NK-92 (cell line): ENCODE measurements around the gene ANO4.
"Not testable (repeated sequence)": the region's sequence is repeated elsewhere in the genome, so short reads cannot be mapped to it uniquely, and the experiment has no call there.

Source experiments
- DNase-seq: peaks from one replicate; lab custom pipeline; 2025; ENCODE audit not compliant: unreplicated experiment; lab: John Stamatoyannopoulos, UW

The ANO4 gene

DNA sequence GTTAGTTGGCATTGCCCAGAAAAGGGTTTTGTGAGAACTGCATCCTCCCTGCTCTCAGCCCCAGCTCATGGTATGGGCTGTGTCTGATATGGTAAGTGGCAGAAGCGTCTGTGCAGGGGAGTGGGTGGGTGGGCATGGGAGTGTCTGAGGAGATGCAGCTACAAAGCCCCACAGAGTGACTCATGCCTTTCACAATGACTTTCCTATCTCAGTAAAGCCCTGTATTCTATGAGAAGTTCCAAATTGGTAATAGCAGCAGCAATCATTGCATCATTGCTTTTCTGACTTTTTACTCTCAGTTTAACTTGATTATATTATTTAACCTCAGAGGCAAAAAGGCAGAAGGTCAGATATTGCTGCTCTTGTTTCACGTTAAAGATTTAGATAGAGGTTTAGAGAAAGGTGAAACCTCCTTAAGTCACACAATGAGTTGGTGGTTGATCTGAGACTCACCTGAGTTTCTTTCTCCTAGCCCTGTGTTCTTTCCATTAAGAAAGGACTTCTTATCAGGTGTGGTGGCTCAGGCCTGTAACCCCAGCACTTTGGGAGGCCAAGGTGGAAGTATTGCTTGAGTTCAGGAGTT, 243.8 kb downstream of the ANO4 start:
- no peak for DNase-seq

DNA sequence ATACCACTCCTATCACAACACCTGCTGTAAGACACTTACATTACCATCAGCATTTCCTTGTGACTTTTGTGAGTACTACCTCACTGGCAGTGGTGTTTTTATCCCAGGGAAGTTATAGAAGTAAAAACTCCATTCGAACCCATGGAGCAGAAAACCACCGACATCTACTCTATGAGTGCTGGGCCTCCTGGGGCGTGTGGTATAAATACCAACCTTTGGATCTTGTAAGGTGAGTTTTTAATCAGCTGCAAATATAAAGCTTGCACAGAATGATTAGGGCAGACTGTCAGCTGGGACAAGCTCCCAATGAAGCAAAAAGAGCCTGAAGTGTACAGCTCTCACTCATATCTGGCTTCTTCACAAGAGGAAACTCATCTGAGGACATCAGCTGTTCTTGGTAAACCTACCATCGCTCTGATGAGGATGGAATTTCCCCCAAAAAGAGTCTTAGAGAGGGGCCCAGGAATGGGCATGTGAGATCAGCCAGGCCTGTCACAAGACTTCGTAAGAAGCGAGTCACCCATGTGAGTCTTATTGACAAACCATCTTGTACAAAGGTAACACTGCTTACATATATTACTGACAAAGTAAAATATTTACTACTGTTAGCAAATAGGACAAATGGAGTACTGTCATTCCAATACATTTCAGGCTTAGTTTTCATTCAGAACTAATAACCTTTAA, 245.4 kb downstream of the ANO4 start:
- DNase-seq, result no peak

DNA sequence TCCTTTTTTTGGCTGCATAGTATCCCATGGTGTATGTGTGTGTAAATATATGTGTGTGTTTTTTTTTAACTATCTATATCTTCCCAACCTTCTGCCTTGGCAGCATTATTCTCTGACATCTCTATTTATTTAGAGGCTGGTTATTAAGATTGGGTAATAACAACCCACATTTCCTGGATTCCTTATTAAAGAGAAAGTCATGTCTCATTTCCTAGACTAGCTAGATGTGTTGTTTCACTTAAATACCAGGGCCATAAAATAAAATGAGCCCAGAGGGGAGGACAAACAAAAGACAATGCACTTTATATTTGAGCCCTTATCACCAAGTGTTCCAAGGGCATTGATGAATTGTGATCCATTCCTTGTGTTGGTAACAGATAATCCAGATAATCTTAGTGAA, 246.4 kb downstream of the ANO4 start:
- DNase-seq, result no peak

DNA sequence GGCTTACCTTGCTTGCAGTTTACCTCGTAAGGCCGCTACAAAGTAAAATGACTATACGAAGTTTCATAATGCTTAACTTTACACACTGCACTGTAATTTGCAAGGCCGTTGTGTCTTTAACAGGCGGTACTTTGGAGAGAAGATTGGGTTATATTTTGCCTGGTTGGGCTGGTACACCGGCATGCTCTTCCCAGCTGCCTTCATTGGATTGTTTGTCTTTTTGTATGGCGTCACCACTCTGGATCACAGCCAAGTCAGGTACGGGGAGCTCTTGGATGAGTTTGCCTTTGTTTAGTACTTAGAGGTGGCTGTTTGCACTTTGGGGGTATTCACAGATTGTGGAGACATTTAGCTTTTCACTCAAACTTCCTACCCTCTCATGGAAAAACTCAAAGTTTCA, 247.6 kb downstream of the ANO4 start:
- no peak for DNase-seq

DNA sequence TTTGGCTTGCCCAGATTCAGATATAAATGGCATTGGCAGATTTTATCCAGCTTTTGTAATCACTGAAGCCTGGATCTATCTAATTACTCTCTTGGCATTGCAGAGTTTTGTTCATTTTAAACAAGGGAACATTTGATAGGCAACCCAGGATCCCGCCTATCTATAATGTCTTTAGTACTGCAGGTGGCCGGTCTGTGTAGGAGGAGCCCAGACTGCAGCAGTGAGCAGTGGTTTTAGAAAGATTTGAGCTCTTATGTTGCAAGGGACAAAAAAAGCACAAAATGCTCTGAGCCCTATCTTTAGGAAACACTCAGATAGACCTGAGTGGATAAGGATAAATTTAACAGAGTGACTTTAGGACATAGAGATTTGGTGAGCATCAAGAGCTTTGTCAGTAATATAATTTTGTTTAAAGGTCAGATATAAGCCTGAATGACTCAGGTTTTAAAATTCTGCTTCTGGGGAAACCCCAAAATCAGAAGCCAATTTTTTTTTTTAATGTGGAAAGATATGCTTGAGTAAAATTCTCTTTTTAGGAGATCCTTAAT, 250.0 kb downstream of the ANO4 start:
- no peak for DNase-seq

DNA sequence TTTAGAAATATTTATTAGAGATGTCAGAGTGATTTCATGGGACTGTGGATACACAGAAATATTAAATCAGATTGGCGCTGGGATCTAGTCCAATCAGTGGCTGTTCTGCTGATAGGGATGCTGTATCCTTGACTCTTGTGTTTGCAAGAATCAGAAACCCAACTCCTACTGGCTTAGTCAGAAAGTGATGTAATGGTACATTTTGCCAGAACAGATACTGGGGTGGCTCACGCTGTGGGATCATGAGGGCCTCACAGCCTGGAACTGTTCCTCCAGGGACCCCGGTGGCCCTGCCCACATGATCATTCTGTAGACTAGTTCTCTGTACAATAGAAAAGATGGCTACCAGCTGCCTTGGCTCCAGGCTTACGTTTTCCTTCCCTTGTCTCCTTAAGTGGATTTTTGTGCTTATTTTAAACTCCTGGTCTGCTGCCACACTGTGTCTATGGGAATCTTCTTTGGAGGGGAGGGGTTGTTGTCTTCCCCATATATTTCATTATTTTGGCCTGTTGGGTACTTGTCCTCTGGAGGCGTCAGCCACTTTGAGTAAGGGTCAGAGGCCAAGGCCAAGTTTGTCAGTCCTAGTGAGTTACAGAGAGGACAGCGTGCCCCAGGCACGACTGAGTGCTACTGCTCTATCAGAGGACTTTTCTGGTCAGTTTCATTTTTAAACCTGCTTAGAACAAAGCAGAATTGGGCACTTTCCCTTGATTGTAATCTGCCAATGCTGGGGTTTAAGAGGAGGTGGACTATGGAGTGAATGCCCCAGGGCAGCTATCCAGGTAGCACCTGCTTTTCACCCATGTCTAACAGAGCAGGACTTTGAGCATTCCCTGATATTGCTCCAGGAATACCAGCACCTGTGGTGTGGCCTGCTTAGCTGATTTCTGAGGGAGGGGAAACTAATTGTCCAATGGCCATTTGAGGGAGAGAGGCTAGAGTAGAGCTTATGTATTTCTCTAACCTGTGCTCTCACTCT, 251.2 kb downstream of the ANO4 start:
- no peak for DNase-seq

DNA sequence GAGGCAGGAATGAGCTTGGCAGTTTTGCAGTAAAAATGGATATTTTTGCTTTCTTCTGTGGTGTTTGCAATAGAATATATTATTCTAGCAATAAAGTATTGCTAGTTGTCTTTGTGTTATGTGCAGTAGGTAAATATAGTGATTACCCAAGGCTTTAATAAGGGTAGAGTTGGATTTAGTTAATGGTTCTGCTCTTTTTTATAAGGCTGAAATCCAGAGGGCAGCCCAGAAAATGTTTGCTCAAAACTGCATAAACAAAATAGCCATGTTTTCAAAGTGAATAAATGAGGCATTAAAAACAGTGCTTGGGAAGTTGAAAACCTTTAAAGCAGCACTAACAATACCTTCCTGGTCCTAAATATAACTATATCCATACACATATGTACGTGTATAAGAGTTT, 253.1 kb downstream of the ANO4 start:
- DNase-seq, result no peak

DNA sequence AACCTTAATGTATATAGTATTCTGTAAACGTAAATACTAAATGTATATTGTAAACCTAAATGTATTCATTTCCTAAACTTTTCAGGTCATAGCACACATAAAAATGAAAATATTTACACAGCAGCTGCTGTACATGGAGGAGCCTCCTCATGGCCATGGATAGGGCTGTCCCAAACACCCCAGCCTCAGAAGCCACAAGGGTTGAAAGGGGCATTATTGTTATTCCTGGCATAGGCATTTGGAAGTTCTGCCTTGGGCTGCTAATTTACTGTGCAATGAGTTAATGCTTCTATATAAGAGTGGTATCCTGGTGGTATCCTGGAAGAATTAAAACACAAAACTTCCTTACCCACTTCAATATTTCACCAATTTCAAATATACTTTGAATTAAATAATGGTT, 256.1 kb downstream of the ANO4 start:
- no peak for DNase-seq

DNA sequence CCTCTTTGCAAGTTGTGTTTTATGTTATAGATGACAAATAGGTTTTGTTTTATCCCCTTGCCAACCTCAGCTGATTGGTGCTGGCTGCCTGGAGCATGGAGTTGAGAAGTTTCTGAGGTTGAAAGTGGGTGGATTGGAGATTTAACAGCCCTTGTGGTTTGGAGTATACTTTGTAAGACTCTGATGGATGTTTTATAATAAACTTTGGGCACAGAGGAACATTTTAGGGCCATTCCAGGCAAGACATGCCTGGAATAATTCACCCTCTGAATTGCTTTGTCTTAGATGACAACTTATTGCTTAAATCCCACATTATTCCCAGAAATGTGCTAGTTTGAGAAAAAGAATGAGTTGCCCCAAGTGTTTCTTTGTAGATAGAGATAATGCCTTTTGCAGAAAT, 256.6 kb downstream of the ANO4 start:
- no peak for DNase-seq

DNA sequence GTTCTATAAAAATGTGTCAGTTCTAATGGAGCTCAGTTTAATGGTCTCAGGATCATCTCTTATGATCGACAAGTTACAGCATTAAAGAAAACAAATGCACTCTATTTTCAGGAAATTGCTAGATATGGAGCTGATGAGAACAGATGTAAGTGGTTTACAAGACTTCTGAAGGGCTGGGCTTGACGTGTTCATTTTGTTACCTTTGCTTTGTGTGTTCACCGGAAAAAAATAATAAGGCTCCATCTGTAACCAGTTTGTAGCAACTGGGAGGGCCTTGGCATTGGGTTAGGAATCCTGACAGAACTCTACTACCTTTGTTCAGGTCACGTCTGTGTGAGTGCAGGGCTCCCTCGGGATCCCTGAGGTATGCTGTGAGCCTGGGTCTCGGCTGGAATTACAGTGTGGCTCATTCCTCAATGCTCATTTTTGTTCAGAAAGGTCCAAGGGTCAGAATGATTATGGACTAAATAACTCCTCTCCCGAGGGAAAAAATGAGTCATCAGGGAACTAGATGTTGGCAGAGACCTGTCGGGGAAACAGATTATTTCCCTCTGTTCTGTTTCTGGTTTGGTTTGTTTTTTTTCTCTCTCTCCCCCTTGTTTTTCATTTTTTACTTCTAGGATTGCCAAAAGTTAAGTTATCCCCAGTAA, 257.4 kb downstream of the ANO4 start:
- DNase-seq, result no peak

DNA sequence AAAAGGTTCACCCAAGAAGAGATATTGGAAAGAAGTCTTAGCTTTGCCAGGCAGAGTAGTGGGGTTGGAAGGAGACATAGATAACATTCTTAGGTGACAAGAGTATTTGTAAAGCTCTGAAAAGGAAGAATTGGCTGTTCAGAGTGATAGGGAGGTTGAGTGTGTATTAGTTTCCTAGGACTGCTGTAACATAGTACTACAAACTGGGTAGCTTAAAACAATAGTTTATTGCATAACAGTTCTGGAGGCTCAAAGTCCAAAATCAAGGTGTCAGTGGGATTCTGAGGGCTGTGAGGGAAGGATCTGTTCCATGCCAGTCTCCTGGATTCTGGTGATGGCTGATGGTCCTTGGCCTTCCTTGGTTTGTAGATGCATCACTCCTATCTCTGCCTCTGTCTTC, 258.6 kb downstream of the ANO4 start:
- DNase-seq, result no peak

DNA sequence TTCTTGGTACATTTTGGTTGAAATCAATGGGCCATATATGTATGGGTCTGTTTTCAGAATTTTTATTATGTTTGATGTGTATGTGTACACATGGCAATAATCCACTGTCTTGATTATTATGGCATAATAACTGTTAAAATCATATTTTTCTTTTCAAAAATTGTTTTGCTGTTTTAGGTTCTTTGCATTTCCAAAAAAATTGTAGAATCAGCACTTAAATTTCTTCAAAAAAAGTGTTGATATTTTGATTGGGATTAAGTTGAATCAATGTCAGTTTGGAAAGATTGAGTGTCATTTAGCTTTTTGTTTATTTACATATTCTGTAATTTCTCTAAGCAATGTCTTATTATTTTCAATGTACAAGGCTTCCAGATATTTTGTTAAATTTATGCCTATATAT, 261.4 kb downstream of the ANO4 start:
- DNase-seq, result no peak

DNA sequence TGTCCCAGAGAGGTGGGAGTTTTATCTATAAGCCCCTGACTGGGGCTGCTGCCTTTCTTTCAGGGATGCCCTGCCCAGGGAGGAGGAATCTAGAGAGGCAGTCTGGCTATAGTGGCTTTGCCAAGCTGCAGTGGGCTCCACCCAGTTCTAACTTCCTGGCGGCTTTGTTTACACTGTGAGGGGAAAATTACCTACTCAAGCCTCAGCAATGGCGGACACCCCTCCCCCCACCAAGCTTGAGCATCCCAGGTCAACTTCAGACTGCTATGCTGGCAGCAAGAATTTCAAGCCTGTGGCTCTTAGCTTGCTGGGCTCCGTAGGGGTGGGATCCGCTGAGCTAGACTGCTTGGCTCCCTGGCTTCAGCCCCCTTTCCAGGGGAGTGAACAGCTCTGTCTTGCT, 267.9 kb downstream of the ANO4 start:
- DNase-seq, result not testable (repeated sequence)

DNA sequence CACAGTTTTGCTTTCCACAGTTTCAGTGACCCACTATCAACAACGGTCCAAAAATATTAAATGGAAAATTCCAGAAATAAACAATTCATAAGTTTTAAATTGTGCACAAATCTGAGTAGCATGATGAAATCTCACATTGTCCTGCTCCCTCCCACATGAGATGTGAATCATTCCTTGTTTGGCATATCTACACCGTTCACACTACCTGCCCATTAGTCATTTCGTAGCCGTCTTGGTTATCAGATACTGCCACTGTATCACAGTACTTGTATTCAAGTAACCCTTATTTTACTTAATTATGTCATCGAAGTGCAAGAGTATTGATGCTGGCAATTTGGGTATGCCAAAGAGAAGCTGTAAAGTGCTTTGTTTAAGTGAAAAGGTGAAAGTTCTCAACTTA, 270.1 kb downstream of the ANO4 start:
- no peak for DNase-seq

DNA sequence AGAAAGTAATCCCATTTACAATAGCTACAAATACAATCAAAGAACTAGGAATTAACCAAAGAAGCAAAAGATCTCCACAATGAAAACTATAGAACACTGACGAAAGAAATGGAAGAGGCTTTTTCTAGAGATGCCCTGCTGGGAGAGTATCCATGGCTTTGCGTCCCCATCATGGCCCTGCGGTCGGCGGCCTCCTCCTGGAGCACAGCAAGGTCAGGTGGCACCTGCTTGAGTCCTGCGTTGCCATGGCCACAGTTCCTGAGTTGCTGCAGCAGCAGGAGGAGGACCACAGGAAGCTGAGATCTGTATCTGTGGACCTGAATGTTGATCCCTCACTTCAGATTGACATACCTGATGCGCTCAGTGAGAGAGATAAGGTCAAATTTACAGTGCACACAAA, 271.9 kb downstream of the ANO4 start:
- no peak for DNase-seq

DNA sequence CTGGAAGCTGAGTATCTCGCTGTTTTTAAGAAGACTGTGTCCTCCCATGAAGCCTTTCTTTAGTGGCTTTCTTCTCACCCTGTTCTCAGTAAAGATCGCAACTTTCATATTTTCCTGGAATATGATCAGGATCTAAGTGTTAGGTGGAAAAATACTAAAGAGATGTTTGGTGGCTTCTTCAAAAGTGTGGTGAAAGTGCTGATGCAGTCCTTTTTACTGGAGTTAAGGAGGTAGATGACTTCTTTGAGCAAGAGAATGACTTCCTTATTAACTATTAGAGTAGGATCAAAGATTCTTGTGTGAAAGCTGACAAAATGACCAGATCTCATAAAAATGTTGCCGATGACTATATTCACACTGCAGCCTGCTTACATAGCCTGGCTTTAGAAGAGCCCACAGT, 273.8 kb downstream of the ANO4 start:
- no peak for DNase-seq

DNA sequence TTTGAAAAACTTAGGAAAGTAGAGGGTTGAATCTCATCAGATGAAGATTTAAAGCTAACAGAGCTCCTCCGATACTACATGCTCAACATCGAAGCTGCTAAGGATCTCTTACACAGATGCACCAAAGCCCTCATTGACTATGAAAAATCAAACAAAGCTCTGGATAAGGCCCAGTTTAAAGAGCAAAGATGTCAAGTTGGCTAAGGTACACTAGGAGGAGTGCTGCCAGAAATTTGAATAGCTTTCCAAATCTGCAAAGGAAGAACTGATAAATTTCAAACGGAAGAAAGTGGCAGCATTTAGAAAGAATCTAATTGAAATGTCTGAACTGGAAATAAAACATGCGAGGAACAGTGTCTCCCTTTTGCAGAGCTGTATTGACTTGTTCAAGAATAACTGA, 274.3 kb downstream of the ANO4 start:
- DNase-seq, result no peak

DNA sequence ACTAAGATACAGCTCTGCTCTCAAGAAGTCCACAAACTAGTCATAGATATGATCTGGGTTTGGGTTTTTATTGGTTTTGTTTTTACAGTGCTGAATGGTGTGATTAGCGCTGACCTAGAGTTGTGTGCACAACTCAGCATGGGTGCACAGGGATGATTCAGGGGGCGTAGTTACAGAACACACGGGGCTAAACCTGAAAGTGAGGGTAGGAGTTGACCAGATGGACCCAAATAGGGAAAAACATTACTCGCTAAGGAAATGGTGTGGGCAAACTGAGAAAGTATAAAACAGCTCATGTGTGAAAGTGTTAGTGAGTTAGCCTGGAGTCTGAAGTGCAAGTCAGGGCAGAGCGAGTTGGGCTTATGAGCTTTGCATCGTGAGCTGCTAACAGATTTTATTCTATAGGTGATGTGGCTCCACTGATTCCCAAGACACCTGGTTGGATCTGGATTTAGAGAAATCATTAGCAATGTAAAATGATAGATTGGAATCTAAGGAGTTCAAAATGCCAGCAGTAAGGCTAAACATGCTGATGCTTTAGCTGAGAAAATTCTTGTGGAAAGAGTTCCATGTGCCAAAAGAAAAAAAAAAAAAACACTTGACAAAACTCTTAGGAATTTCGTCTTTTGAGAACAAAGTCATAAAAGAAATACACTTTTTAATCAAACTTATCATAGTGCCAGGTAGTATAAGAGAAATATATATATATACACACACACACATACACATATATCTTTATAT, 280.5 kb downstream of the ANO4 start:
- DNase-seq, result no peak

DNA sequence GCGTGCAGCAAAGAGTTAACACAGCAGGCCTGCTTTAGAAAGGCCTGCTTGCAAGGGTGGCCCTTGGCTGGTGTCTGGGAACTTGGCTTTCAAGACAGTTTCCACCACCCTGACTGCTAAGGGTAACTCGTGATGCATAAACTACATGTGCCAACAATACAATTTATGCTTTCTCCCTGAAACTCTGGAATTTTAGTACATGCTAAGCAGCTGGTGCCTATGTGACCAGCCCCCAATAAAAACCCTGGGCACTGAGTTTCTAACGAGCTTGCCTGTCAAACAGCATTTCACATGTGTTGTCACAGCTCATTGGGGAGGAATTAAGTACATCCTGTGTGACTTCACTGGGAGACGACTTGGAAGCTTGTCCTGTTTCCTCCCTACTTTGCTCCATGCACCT, 282.3 kb downstream of the ANO4 start:
- no peak for DNase-seq

DNA sequence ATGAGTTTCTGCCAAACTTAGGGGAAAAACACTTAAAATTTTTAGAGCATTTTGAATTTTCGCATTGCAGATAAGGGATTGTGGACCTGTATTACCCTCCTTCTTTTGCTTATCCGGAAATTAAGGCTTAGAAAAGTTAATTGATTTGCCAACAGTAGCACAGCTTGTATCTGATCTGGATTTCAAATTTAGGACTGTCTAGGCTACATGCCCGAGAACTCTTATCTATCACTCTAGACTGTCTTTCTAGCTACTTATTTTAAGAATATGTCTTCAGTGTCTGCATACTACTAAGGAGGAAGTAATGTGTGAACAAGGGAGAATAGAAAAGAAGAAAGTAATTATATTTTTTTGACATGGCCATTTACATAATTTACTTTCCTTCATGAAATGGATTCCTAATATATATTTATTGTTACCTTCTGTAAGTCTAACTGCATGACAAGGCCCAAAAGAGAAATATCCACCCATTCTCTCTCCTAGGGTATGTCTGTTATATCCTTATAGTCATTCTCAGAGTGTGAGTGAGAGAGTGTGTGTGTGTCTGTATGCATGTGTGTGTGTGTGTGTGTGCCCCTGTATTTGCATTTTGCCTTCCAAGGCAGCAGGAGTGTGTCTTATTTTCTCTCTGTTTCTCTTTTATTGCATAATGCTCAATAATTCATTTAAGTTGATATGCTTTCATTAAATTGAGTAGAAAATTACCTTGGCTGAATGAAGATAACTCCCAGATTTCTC, 283.4 kb downstream of the ANO4 start:
- DNase-seq, result no peak
